Panc1 (cell line): ENCODE measurements around the gene CILP2.

Source experiments
- CTCF ChIP-seq: fragments of 450-650 bp; IDR thresholded peaks from 2 replicates; pipeline ENCODE4 v1.5.1; 2017; ENCODE audit warnings: mild to moderate bottlenecking
- POLR2AphosphoS5 ChIP-seq: IDR thresholded peaks from 2 replicates; pipeline ENCODE4 v1.6.1; 2012; ENCODE audit warnings: mild to moderate bottlenecking, low read depth, low read length, moderate library complexity
- SIN3A ChIP-seq: IDR thresholded peaks from 2 replicates; pipeline ENCODE4 v1.6.1; 2012; ENCODE audit warnings: low read depth, mild to moderate bottlenecking, low read length, moderate library complexity, borderline replicate concordance; ENCODE audit not compliant: insufficient read depth
- TCF7L2 ChIP-seq: IDR thresholded peaks from 2 replicates; pipeline ENCODE4 v1.6.1; 2011; ENCODE audit warnings: mild to moderate bottlenecking, low read depth, low read length, inconsistent platforms
- TF ChIP-seq, protein P1 (sequence below), 2 experiments: IDR thresholded peaks; 2 replicates each; pipeline ENCODE4 v1.6.1; 2011 to 2012; ENCODE audit warnings: low read depth in 2 of 2, control low read depth in 1 of 2, low read length in 1 of 2, mild to moderate bottlenecking in 1 of 2, moderate library complexity in 1 of 2; ENCODE audit not compliant: insufficient read depth in 1 of 2

- no peak for TF ChIP-seq CTCF
- TF ChIP-seq POLR2AphosphoS5: no peak
- no peak for TF ChIP-seq TCF7L2
- TF ChIP-seq, protein P1, sequence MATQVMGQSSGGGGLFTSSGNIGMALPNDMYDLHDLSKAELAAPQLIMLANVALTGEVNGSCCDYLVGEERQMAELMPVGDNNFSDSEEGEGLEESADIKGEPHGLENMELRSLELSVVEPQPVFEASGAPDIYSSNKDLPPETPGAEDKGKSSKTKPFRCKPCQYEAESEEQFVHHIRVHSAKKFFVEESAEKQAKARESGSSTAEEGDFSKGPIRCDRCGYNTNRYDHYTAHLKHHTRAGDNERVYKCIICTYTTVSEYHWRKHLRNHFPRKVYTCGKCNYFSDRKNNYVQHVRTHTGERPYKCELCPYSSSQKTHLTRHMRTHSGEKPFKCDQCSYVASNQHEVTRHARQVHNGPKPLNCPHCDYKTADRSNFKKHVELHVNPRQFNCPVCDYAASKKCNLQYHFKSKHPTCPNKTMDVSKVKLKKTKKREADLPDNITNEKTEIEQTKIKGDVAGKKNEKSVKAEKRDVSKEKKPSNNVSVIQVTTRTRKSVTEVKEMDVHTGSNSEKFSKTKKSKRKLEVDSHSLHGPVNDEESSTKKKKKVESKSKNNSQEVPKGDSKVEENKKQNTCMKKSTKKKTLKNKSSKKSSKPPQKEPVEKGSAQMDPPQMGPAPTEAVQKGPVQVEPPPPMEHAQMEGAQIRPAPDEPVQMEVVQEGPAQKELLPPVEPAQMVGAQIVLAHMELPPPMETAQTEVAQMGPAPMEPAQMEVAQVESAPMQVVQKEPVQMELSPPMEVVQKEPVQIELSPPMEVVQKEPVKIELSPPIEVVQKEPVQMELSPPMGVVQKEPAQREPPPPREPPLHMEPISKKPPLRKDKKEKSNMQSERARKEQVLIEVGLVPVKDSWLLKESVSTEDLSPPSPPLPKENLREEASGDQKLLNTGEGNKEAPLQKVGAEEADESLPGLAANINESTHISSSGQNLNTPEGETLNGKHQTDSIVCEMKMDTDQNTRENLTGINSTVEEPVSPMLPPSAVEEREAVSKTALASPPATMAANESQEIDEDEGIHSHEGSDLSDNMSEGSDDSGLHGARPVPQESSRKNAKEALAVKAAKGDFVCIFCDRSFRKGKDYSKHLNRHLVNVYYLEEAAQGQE (IDR thresholded peaks at IDR 0.05; ENCODE audit: insufficient read depth in 1 of 2, low read depth in 2 of 2, low read length in 1 of 2): no peak
- TF ChIP-seq SIN3A: no peak
Measured at GRCh38 chr19:19544954-19545591, 7.0 kb downstream of the CILP2 start.
